PFSK-1 (cell line): ENCODE results near the gene KCNG1.

Source experiments
- FOXP2 ChIP-seq: optimal IDR thresholded peaks from 2 replicates; pipeline ENCODE3; 2011; ENCODE audit warnings: borderline replicate concordance, control low read depth, inconsistent platforms; ENCODE audit not compliant: insufficient read depth; ENCODE audit errors: extremely low read length, extremely low read depth
- POLR2AphosphoS5 ChIP-seq: IDR thresholded peaks from 2 replicates; pipeline ENCODE4 v1.6.1; 2012; ENCODE audit warnings: low read depth, mild to moderate bottlenecking, control low read depth, low read length, moderate library complexity
- REST ChIP-seq, 2 experiments: IDR thresholded peaks; 2 replicates each; pipeline versions ENCODE4 v1.6.1 to v1.8.0; 2011 to 2012; ENCODE audit warnings: low read depth in 2 of 2, low read length in 2 of 2, control low read depth in 1 of 2, inconsistent platforms in 1 of 2, mild to moderate bottlenecking in 1 of 2, moderate library complexity in 1 of 2; ENCODE audit not compliant: insufficient read depth in 1 of 2
- SIN3A ChIP-seq: IDR thresholded peaks from 2 replicates; pipeline ENCODE4 v1.6.1; 2012; ENCODE audit warnings: mild to moderate bottlenecking, low read length, moderate library complexity, borderline replicate concordance; ENCODE audit not compliant: insufficient read depth
- TAF1 ChIP-seq: IDR thresholded peaks from 2 replicates; pipeline ENCODE4 v1.6.1; 2012; ENCODE audit warnings: low read length, control low read depth, borderline replicate concordance; ENCODE audit not compliant: insufficient read depth

The KCNG1 gene

GRCh38 chr20:51044796-51045195 is 21.9 kb upstream of the KCNG1 start:
- TF ChIP-seq POLR2AphosphoS5, result no peak
- TF ChIP-seq SIN3A, result no peak
- TF ChIP-seq TAF1, result no peak
- no peak for TF ChIP-seq FOXP2
- TF ChIP-seq REST (IDR thresholded peaks at IDR 0.05; ENCODE audit: insufficient read depth in 1 of 2, low read depth in 2 of 2, low read length in 2 of 2), result no peak

- no peak for TF ChIP-seq TAF1
- TF ChIP-seq REST (IDR thresholded peaks at IDR 0.05; ENCODE audit: insufficient read depth in 1 of 2, low read depth in 2 of 2, low read length in 2 of 2), result no peak
- TF ChIP-seq POLR2AphosphoS5, result no peak
- TF ChIP-seq FOXP2, result no peak
- TF ChIP-seq SIN3A, result no peak
These were observed 20.9 kb upstream of the KCNG1 start for GRCh38 chr20:51043811-51044210.

- TF ChIP-seq FOXP2 (no peak), SIN3A (no peak), POLR2AphosphoS5 (no peak), REST (IDR thresholded peaks at IDR 0.05; ENCODE audit: insufficient read depth in 1 of 2, low read depth in 2 of 2, low read length in 2 of 2) (no peak)
These were observed 19.8 kb upstream of the KCNG1 start for GRCh38 chr20:51042657-51043247.

DNA sequence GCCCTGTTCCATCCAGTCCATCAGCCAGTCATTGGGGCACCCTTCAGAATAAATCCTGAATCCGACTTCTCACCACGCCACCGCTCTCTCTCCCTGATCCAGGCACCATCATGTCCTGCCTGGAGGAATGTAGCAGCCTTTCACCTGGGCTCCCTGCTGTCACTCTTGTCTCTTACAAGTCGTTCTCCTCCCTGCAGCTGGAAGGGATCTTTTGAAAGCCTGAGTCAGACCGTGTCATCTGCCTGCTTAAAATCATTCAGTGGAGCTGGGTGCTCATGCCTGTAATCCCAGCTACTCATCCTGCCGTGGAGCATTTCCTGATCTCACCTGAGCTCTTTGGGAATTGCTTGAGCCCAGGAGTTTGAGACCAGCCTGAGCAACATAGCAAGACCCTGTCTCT is 19.2 kb upstream of the KCNG1 start:
- no peak for TF ChIP-seq TAF1
- TF ChIP-seq POLR2AphosphoS5, result no peak
- TF ChIP-seq REST (IDR thresholded peaks at IDR 0.05; ENCODE audit: insufficient read depth in 1 of 2, low read depth in 2 of 2, low read length in 2 of 2), result no peak
- TF ChIP-seq FOXP2, result no peak
- no peak for TF ChIP-seq SIN3A

- TF ChIP-seq TAF1, result no peak
- TF ChIP-seq SIN3A, result no peak
- TF ChIP-seq FOXP2, result no peak
- TF ChIP-seq REST (IDR thresholded peaks at IDR 0.05; ENCODE audit: insufficient read depth in 1 of 2, low read depth in 2 of 2, low read length in 2 of 2), result no peak
- TF ChIP-seq POLR2AphosphoS5, result no peak
These were observed 14.7 kb upstream of the KCNG1 start for GRCh38 chr20:51037532-51038115.
